Activated CD4-positive, CD25-positive, alpha-beta regulatory T cell treated with anti-CD3 and anti-CD28 coated beads, Interleukin-2, amount 50 U/mL, for 16 hours (primary cell): Measurements from ENCODE around the gene SMYD3.

Experiments
- DNase-seq: peaks from one replicate; pipeline ENCODE4 v3.0.0-alpha.2; 2020; ENCODE audit warnings: low read depth, low spot score

Gene SMYD3

DNA sequence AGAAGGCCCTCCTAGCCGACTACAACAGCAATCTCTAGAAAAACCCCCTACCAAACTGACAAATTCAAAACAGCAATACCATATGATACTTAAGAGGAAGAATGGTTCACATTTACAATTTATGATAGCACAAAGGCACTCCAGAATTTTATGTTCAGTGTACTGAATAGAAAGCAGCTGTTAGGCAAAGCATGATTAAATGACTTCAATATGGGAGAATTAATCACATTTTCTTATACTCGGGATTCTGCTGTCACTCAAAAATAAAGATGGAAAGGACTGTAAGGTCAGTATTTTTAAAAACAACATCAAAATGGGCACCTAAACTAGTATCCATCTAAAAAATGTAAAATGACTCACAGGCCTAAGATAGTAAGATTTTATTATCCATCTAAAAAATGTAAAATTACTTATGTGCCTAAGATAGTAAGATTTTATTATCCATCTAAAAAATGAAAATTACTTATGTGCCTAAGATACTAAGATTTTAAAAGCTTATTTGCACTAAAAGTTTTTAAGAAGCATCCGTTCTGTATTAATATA, 198.5 kb downstream of the SMYD3 start:
- no peak for DNase-seq

DNA sequence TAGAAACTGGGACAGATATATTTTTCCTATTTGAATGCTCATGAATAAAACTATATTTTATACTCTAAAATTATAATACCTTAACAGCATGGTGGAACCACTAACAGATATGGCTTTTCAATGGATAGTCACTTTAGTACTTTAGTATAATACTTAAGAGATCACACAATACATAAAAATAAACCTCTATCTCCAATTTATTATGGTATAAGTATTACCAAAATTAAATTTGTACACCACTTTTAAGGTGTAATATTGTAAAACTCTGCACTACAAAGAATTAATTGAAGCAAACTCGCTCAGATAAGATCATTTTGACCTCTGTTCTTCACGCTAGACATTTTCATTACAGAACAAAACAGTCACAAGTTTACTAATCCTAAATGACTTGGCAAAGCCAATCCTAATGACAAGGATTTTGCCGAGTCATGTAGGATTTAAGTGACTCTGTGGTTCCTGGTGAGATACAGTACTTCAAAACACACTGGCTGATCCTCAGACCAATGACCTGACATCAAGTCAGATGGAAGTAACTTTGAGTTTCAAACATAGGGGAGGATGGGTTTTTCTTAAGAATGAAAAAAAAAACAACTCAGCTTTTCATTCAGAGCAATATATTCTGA, 200.6 kb downstream of the SMYD3 start:
- DNase-seq, result no peak

DNA sequence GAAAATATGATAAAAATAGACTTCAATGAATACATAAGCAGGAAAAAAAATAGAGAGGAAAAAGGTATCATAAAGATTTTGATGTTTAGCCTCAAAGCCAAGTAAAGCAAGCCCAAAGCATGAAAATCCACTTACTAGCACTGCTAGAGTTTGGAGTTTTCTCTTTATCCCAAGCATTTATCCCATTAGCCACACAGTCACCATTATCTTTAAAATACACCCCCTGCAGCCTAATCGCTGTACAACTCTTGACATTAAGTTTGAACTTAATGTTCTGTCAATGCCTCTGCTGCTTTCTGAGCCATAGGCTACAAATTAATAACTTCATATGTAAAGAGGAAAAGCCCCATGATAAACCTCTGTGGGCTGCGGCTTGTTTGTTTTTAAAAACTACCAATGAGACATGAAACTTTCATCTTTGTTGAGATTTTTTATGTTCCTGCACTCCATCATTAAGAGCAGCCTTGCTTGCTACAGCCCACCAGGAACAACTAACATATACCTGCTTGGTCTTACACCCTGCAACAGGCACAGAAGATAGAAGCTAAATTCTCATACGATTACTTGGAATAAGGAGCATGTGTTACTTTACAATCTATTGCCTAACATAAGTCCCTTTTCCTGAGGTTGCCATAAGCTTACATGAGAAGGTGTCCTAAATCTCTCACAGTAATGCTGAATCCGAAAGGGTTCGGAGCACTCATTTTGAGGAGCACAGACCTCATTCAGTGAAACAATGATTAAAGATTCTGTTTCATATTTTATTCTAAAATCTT, 202.4 kb downstream of the SMYD3 start:
- no peak for DNase-seq

GRCh38 chr1:246302711-246303317, 204.3 kb downstream of the SMYD3 start:
- no peak for DNase-seq

DNA sequence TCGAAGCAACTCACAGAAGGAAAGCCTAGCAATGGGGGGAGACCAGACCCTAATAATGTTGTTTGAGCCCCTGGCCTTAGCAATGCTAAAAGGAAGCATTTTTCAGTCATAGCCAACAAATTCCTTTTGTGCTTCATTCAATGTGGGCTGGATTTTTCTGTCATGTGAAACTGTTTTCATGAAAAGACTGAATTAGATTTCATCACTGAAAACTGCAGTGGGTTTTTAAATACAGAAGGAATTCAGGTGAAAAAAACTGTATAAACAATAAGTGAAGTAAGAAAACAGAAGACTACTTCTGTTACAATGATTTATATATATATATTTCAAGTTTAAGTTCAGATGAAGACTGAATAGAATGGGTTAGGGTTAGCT, 204.8 kb downstream of the SMYD3 start:
- DNase-seq, result no peak

- DNase-seq, result no peak
Measured at GRCh38 chr1:246301553-246302250, 205.4 kb downstream of the SMYD3 start.

DNA sequence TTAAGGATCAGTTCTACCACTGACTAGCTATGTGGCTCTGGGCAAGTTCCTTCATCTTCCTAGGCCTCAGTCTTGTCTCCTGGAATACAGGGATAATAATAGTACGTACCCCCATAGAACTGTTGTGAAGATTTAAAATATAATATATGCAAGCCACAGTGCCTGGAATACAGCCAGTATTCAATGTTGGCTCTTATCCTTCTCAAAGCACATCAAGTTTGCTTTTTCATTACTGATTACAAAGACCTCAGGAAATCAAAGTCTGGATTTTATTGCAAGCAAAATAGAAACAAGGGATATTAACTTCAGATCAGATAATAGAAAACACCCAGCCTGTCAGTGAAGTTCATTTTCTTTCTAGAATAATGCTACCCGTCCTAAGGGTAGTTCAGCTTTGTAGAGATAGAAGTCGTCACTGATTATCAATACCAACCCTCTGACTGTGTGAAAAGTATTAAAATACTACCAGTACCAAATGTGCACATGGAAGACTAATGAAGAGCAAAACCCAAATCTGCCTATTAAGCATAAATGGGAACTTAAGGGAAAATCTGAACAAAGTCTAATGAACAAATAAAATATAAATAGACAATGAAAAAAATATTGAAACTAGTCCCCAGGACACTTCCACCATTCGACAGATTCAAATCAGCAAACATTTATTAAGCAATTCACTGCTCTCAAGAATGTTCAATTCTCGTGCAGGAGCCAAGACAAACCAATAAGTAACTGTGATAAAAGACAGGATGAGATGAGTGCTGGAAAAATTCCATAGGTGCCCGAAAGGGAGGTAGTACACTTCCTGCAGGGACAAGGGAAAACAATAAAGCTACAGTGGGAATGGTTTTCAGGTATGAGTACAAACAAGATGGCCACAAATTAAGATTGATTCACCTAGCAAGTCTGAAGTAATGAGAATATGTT, 206.2 kb downstream of the SMYD3 start:
- no peak for DNase-seq

DNA sequence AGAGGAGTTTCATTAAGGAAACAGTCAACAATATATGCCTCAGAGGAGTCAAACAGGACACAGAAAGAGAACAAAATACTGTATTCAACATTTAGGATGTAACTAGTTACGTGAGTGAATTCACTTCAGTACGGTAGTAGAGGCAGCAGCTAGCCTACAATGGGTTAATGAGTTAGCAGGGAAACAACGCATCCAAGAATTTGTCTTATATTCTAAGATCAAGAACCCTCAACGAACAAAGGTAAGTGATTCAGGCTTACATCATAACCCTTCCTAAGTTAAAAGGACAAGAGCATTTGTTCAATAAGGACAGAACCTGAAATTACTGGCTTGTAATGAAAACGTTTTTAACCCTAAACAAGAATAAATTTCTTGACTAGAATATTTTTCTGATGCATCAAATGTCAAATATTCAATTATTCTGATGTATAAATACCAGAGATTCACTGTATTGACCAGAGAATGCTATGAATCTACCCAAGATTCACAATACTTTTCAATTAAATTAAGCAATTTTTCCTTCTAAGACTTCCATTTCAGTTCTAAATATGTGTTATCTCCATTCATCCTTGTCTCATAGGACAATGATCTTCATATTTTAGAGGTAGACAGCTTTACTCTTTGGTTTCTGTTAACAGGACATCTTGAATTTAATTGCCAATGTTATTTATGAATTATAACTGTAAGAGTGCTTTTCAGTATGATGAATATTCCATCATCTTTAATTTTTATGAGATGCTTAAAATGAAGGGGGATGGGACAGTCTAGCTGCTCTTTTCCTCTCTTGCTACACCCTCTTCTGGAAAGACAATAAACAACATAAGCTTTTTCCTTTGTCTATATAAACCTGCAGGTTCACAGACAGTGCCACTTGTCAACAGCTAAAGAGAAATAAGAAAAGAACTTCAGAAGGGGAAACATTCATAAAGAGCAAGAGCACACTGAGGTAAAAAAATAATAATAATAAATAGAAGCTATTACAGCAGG, 209.5 kb downstream of the SMYD3 start:
- no peak for DNase-seq

DNA sequence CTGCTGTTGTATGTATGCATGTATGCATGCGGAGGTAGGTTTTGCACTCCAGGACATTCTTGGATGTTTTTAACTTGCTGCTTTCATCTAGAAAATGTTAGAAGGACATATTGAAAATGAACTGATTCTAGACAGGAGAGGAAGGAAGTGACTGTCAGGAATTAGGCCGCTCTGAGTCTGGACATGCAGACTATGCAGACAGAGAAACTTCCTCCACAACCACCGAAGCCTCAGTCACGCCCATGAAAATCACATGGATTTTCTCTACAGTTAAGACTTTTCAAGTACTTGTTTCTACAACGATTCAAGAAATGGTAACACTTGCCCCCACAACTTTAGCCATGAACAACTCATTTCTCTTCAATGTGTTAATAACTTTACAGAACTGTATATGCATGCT, 211.1 kb downstream of the SMYD3 start:
- DNase-seq, result no peak

DNA sequence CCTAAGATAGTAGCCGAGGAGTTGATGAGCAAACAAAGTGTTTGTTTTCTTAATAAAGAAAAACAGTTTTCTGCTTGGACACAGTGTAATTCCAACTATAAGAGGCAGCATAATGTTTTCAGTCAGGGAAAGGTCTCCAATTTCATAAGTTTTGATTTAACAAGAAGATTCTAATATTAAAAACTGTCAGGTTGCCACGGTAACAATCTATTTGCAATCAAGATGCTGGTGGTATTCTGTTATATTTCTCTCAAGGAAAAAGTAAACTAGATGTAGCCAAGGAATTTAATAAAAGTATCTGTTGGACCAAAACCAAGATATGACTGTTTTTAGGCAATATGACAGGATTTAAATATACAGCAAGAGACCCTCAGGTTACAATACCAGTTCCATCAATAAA, 211.7 kb downstream of the SMYD3 start:
- DNase-seq, result no peak

- DNase-seq, result no peak
Measured at GRCh38 chr1:246294263-246294662, 212.8 kb downstream of the SMYD3 start.

- DNase-seq, result no peak
Measured at GRCh38 chr1:246293366-246294121, 213.5 kb downstream of the SMYD3 start.

GRCh38 chr1:246292571-246292970, 214.5 kb downstream of the SMYD3 start:
- DNase-seq, result no peak

- DNase-seq, result no peak
Measured at GRCh38 chr1:246291127-246291526, 216.0 kb downstream of the SMYD3 start.

DNA sequence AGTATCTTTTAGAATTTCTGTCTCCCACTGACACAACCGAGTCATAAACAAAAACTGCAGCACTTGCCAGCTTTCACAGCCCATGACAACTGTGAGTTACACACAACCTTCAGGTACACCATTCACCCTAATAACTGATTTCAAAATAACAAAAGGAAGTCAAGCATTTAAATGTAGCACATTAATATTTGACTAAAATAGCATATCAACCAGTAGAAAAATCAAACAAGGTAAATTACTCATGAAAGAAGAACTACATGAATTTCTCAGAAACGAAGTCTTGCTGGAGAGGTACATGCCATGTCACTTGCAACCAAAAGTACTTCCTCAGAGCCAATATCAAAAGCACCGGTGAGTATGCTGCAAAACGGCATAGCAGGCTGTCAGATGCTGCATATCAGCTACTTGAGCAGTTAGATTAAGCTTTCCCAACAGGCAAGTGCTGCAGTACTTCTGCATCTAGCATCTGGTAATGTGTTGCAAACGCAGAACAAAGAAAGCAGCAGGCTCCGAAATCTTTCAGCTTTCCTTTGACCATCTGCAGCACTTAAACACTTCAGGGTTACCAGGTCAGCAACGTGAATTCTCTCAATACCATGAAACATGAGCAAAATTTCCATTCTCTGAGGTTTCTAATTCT, 223.2 kb downstream of the SMYD3 start:
- DNase-seq, result no peak

DNA sequence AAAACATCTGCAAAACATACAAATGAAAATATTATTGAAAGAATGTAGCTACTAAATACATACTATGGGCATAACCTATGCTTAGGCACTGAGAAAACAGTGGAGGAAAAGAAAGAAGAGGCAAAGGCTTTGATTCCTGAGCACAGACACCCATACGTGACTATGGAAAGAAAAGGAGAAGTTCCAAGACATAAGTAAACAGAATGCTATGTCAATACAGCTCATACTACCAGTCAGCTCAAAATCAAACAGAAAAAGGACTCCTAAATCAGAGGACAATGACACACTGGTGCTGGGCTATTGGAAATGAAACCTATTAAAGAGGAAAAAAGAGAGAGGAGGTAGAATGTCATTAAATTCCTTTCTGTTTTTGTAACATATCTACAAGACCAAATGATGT, 225.4 kb downstream of the SMYD3 start:
- no peak for DNase-seq

DNA sequence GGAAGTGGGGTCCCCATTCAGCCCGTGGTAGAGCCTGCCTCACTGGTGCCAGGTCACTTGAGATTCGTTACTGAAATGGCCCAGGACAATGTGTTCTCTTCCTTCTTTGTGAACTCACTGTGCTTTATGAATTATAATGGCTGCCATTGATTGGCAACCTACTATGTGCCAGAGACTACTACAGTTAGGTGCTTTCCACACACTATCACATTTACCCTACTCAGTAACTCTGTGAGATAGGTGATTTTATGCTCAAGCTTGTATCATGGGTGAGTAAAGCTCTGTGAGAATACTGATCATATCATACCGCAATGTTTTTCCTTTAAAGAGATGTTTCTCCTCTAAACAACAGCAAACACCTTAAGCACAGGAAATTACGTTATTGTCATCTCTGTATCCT, 225.9 kb downstream of the SMYD3 start:
- DNase-seq, result no peak

DNA sequence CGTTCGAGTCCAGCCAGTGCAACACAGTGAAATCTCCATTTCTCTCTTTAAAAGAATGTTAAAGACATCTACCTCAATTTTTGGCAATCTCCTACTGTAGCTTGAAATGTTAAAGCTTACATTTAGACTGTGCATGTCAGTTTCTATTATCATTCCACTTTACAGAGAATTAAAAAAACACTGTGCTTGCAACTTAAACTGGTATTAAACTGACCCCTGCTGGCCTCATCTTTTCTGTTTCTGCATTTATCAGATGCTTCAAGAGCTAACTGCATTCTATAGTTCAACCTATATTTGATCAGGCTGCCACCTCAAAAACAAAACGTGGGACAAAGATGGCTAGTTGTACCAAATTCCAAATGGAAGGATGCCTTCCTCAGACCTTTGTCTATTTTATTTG, 226.5 kb downstream of the SMYD3 start:
- DNase-seq, result no peak

GRCh38 chr1:246279402-246279801, 227.7 kb downstream of the SMYD3 start:
- no peak for DNase-seq
